Fibroblast of pulmonary artery (primary cell): ENCODE measurements around the gene LONP1.

Source experiments
- DNase-seq: peaks from one replicate; pipeline ENCODE4 v3.0.0-alpha.2; 2010; ENCODE audit warnings: low read depth
- H3K4me3 ChIP-seq: replicated peaks from 2 replicates; pipeline ENCODE4 v1.5.1; 2011; ENCODE audit warnings: low read depth, mild to moderate bottlenecking, control low read depth, low read length, moderate library complexity
- CTCF ChIP-seq: IDR thresholded peaks from 2 replicates; pipeline ENCODE4 v1.5.1; 2011; ENCODE audit warnings: mild to moderate bottlenecking, control low read depth, low read length, inconsistent platforms; ENCODE audit errors: missing control alignments

Gene LONP1

GRCh38 chr19:5643060-5643459, 76.9 kb downstream of the LONP1 start:
- TF ChIP-seq CTCF = no peak
- DNase-seq = no peak
- H3K4me3 ChIP-seq = no peak overlapping the region

- no peak for DNase-seq
- H3K4me3 ChIP-seq = no peak overlapping the region
- no peak for TF ChIP-seq CTCF
Measured at GRCh38 chr19:5642204-5642603, 77.7 kb downstream of the LONP1 start.
